GM19463 (cell line): ENCODE measurements around the gene PRRG4.
"Not testable (repeated sequence)": the region's sequence is repeated elsewhere in the genome, so short reads cannot be mapped to it uniquely, and the experiment has no call there.

Source experiments
- ATAC-seq: cut with Tn5 transposase; IDR thresholded peaks from one replicate; pipeline ENCODE4 v1.9.1; 2021; ENCODE audit warnings: mild to moderate bottlenecking, moderate library complexity; ENCODE audit not compliant: unreplicated experiment

PRRG4 gene

DNA sequence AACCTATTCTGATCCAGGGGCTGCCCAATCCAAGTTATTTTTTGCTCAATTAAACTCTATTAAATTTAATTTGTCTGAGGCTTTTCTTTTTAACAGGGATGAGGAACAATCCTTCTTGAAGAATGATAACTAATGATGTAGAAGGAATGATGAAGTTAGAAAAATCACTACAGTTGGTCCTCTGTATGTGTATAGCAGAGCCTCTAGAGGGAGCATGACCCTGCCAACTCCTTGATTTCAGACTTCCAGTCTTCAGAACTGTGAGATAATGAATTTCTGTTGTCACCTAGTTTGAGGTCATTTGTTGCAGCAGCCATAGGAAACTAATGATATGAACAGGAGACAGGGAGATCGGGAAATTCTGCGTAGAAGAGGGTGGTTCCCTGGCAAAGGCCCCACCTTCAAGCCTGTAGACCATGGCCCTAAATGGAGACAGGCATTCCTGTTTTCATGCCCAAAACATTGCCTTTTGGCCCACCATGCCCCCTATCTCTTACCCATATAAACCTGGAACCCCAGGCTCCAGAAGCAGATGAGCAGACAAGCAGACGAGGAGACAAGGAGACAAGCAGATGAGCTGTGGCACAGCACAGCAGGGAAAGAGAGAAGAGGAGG is 55.1 kb downstream of the PRRG4 start:
- ATAC-seq: no peak

- no peak for ATAC-seq
Measured at GRCh38 chr11:32885556-32885955, 55.8 kb downstream of the PRRG4 start.

DNA sequence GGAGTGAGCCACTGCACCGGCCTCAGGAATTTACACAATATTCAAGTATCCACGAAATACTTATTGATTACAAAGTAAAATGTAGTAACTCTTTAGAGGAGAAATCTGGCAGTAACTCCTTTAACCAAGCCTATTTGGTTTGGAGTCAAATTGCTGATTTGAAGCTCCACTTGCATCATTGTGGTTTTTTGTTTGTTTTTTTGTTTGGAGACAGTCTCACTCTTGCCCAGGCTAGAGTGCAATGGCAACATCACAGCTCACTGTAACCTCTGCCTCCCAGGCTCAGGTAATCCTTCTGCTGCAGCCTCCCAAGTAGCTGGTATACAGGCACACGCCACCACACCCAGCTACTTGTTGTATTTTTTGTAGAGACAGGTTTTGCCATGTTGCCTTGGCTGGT is 56.5 kb downstream of the PRRG4 start:
- no peak for ATAC-seq

DNA sequence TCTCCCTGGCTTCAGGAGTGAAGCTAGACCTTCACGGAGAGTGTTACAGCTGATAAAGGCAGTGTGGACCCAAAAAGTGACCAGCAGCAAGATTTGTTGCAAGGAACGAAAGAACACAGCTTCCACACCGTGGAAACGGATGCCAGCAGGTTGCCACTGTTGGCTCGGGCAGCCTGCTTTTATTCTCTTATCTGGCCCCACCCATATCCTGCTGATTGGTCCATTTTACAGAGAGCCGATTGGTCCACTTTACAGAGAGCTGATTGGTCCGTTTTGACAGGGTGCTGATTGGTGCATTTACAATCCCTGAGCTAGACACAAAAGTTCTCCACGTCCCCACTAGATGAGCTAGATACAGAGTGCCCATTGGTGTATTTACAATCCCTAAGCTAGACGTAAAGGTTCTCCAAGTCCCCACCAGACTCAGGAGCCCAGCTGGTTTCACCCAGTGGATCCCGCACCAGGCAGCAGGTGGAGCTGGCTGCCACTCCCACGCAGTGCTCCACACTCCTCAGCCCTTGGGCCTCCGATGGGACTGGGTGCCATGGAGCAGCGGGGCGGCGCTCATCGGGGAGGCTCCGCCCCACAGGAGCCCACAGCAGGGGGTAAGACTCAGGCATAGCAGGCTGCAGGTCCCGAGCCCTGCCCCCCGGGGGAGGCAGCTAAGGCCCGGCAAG is 58.1 kb downstream of the PRRG4 start:
- ATAC-seq: not testable (repeated sequence)

DNA sequence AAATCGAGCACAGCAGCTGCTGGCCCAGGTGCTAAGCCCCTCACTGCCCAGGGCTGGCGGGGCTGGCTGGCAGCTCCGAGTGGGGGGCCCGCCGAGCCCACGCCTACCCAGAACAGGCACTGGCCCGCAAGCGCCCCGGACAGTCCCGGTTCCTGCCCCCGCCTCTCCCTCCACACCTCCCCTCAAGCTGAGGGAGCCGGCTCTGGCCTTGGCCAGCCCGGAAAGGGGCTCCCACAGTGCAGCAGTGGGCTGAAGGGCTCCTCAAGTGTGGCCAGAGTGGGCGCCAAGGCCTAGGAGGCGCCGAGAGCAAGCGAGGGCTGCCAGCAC is 58.6 kb downstream of the PRRG4 start:
- not testable (repeated sequence) for ATAC-seq

- no peak for ATAC-seq
Measured at GRCh38 chr11:32888805-32889204, 59.1 kb downstream of the PRRG4 start.

- ATAC-seq: no peak
Measured at GRCh38 chr11:32890843-32891656, 61.3 kb downstream of the PRRG4 start.

GRCh38 chr11:32891657-32892354 is 62.1 kb downstream of the PRRG4 start:
- ATAC-seq: no peak

DNA sequence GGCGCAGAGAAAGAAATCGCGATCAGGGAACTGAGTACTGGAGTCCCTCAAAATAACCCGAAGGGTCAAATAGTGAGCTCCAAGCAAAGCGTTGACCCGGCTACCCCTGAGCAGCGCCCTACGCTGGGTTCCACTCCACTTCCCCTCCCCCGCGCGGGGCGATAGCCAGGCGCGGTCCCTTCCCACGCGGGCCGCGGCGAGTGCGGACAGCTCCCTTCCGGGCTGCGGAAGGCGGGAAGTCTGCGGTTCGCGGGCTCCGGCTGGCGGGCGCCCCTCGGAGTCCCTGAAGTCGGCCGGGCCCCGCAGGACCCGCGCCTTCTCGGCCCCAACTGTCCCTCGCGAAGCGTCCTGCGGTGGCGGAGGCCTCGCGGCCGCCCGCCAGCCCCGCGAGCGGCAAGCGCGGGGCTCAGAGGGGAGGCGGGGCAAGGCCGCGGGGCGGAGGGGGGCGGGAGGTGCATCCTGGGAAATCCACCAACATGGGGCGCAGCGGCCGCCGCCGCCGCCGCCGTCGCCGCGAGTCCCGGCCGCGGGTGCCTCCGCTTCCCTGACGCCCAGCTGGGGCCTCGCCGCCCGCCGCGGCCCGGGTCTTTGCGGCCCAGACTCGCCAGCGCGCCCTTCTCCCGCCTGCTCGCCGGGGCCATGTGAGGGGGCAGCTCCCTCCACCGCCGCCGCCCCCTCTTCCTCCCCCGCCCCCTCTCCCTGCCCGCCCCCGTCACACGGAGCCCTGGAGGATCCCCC is 62.8 kb downstream of the PRRG4 start, which contains the start of gene QSER1:
TSS of gene QSER1 (plus strand) at position 457 of the 738 bp plus-strand sequence. CDS start 315 bp downstream, outside the sequence.
- ATAC-seq: peak; percentile 67

- no peak for ATAC-seq
Measured at GRCh38 chr11:32893093-32893342, 63.3 kb downstream of the PRRG4 start.

- ATAC-seq: peak; percentile 31
Measured at GRCh38 chr11:32893343-32894148, 63.8 kb downstream of the PRRG4 start.

DNA sequence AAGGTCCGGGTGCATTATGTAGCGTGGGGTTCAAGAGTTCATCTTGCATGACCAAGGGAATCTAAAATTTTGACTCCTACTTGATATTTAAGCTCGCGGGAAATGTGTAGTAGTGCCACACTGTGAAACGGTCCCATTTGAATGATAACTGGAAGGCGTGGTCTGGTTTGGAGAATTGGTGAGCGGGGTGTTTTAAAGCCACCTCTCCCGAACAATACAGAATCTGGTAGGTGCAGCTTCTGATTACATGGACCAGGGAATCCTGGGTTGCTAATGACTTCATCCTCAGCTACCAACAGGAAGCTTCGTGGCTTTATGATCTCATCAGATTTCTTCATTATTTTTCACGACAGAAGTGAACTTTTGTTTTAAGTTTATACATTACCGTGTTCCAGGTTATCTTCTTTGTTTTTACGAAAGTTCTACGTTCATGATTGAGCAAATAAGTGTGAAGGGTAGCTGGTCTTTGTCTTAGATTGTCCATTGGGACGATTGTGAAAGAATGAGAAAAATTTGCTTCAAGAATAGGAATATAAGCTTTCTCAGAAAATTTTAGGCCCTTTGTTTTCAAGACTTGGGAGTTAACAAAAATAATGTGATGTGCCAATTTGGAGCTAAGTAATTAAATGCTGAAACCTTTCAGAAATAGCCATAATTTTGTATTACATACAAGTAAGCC is 64.6 kb downstream of the PRRG4 start:
- no peak for ATAC-seq

DNA sequence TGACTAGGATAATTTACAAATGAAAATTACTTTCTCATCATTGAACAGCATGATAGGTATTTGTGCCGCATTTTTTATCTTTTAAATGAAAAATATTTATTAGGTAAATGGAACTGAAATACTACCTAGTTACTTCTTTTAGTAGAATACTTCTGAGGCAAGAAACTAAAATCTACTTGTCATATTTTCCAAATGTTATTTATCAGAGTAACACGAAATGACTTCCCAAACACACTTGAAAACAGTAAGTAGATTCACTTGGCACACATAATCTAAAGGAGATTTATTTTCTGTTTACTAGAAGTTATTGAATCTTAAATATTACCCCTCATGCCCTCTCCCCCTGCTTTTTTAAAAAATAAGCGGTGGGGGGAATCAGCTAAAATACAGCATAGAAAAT is 65.2 kb downstream of the PRRG4 start:
- no peak for ATAC-seq

GRCh38 chr11:32895471-32895870 is 65.7 kb downstream of the PRRG4 start:
- no peak for ATAC-seq

GRCh38 chr11:32897103-32897502 is 67.4 kb downstream of the PRRG4 start:
- ATAC-seq: no peak

DNA sequence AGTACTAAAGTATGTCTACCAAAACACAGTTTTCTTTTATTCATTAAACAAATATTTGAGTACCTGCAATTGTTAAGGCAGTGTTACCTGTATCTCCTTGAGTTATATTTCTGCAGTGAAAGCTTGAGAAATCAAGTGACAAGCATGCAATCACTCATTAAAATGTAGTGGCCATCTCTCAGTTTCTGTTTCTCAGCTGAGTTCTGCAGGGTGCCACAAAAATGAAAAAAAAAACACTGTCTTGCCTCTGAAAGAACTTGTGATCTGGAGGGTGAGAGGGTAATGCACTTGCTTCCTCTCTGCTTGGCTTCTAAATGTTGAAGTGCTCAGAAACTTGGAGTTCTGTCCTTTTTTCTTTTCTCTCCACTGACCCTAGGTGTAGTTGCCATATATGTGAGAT is 69.7 kb downstream of the PRRG4 start:
- ATAC-seq: peak; percentile 74

GRCh38 chr11:32902089-32902665 is 72.5 kb downstream of the PRRG4 start:
- ATAC-seq: no peak

- ATAC-seq: no peak
Measured at GRCh38 chr11:32905028-32905667, 75.4 kb downstream of the PRRG4 start.
